SU-DHL-6 (cell line): ENCODE data around the gene GPR157.

Experiments used
- EZH2phosphoT487 ChIP-seq: fragments of 200-600 bp; sonication (generic), shearing (Covaris generic); conservative IDR thresholded peaks from 2 replicates; pipeline ENCODE4 v1.6.1; 2018; ENCODE audit warnings: mild to moderate bottlenecking, antibody characterized with exemption, low read length, moderate library complexity, mixed read lengths
- TF ChIP-seq, protein P1 (sequence below): fragments of 200-600 bp; sonication (generic); IDR thresholded peaks from one replicate; pipeline ENCODE4 v1.5.1; 2017; ENCODE audit warnings: antibody characterized with exemption, mild to moderate bottlenecking, low read length, moderate library complexity; ENCODE audit not compliant: insufficient read depth, poor library complexity, severe bottlenecking

- TF ChIP-seq, protein P1, sequence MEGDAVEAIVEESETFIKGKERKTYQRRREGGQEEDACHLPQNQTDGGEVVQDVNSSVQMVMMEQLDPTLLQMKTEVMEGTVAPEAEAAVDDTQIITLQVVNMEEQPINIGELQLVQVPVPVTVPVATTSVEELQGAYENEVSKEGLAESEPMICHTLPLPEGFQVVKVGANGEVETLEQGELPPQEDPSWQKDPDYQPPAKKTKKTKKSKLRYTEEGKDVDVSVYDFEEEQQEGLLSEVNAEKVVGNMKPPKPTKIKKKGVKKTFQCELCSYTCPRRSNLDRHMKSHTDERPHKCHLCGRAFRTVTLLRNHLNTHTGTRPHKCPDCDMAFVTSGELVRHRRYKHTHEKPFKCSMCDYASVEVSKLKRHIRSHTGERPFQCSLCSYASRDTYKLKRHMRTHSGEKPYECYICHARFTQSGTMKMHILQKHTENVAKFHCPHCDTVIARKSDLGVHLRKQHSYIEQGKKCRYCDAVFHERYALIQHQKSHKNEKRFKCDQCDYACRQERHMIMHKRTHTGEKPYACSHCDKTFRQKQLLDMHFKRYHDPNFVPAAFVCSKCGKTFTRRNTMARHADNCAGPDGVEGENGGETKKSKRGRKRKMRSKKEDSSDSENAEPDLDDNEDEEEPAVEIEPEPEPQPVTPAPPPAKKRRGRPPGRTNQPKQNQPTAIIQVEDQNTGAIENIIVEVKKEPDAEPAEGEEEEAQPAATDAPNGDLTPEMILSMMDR: no peak
- TF ChIP-seq EZH2phosphoT487: no peak
These were observed 37.7 kb upstream of the GPR157 start for GRCh38 chr1:9166289-9167235.
